Transverse colon (tissue), 4 donors: Measurements from ENCODE around the gene SLK.

Experiments used
- POLR2A ChIP-seq: fragments of 450-650 bp; IDR thresholded peaks from one replicate; pipeline ENCODE4 v1.6.1; 2016; ENCODE audit warnings: antibody characterized with exemption, mild to moderate bottlenecking, moderate library complexity
- POLR2AphosphoS5 ChIP-seq, 3 donors: sonication (generic); formaldehyde crosslinking; IDR thresholded peaks; one replicate each; pipeline ENCODE4 v1.6.1; 2016; ENCODE audit warnings: antibody characterized with exemption in 3 of 3
- TF ChIP-seq, protein P1 (sequence below), 5 experiments: fragments of 200-600 bp in 3 of 5; fragments of 450-650 bp in 2 of 5; sonication (generic) in 3 of 5; IDR thresholded peaks; 1 replicate in 2 of 5; 2 replicates in 3 of 5; pipeline ENCODE4 v1.5.1; 2016 to 2017; ENCODE audit warnings: antibody characterized with exemption in 5 of 5, inconsistent platforms in 3 of 5, mild to moderate bottlenecking in 2 of 5, moderate library complexity in 1 of 5

DNA sequence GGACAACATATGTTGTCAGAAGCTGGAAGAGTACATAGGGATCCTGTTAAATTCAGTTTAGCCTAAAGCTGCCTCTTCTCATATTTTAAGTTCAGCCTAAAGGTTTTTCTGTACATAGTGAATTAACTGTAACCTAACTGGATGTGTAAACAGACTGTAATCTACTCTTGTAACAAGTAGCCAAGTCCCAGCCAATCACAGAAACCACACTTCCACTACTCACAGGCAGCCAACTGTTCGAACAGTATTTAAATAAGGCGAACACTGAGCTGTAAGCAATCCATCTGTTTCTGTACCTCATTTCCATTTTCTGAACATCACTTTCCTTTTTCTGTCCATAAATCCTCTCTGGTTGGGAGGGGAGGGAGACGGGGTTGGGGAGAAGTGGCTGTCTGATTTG is 34.0 kb upstream of the SLK start:
- TF ChIP-seq POLR2A (no peak), POLR2AphosphoS5 (IDR thresholded peaks at IDR 0.05) (no peak)
- TF ChIP-seq, protein P1, sequence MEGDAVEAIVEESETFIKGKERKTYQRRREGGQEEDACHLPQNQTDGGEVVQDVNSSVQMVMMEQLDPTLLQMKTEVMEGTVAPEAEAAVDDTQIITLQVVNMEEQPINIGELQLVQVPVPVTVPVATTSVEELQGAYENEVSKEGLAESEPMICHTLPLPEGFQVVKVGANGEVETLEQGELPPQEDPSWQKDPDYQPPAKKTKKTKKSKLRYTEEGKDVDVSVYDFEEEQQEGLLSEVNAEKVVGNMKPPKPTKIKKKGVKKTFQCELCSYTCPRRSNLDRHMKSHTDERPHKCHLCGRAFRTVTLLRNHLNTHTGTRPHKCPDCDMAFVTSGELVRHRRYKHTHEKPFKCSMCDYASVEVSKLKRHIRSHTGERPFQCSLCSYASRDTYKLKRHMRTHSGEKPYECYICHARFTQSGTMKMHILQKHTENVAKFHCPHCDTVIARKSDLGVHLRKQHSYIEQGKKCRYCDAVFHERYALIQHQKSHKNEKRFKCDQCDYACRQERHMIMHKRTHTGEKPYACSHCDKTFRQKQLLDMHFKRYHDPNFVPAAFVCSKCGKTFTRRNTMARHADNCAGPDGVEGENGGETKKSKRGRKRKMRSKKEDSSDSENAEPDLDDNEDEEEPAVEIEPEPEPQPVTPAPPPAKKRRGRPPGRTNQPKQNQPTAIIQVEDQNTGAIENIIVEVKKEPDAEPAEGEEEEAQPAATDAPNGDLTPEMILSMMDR (IDR thresholded peaks at IDR 0.05), result no peak
